Superior temporal gyrus (tissue), 1 donor: ENCODE data around the gene COIL.
"Not testable (repeated sequence)": the region's sequence is repeated elsewhere in the genome, so short reads cannot be mapped to it uniquely, and the experiment has no call there.

Source experiments
- DNase-seq: peaks from one replicate; pipeline ENCODE4 v3.0.0-alpha.2; 2016; ENCODE audit errors: extremely low spot score

Gene COIL, protein sequence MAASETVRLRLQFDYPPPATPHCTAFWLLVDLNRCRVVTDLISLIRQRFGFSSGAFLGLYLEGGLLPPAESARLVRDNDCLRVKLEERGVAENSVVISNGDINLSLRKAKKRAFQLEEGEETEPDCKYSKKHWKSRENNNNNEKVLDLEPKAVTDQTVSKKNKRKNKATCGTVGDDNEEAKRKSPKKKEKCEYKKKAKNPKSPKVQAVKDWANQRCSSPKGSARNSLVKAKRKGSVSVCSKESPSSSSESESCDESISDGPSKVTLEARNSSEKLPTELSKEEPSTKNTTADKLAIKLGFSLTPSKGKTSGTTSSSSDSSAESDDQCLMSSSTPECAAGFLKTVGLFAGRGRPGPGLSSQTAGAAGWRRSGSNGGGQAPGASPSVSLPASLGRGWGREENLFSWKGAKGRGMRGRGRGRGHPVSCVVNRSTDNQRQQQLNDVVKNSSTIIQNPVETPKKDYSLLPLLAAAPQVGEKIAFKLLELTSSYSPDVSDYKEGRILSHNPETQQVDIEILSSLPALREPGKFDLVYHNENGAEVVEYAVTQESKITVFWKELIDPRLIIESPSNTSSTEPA

DNA sequence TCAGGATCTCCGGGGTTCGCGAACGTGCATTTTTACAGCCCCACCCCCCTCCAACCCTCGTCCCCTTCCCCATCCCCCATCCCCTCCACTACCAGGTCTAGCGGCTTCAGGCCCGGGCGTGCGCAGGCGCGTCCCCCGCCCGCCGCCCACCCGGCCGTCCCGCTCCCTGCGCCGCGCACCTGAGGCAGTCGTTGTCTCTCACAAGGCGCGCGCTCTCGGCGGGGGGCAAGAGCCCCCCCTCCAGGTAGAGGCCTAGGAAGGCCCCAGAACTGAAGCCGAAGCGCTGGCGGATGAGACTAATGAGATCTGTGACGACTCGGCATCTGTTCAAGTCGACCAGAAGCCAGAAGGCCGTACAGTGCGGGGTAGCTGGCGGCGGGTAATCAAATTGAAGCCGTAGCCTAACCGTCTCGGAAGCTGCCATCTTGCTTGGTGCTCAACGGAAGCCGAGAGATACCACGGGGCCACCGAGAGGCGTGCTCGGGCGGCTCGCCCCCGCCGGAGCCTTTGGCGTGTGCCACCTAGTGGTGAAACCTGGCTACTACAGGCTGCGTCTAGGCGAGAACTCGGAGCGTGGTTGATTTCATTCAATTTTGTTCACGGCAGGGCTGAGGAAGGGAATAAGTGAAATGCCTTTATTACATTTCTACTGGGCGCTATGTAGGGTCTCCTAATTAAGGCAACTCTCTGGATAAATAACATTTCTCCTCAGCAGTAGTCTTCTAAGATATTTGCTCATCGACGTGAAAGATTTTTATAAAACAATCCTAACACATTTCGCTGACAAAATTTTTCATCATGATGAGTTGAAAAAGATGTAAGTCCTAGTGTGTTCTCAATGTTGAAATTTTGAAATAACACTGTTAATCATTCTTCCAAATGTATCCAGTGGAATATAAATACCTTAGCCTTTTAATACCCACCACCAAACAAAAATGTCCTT lies at the start of gene COIL:
Gene COIL, minus strand, starts transcription at position 455 of the 943 bp plus-strand sequence. Its CDS starts 31 bp downstream, at position 424.
- DNase-seq = peak; percentile 95

DNA sequence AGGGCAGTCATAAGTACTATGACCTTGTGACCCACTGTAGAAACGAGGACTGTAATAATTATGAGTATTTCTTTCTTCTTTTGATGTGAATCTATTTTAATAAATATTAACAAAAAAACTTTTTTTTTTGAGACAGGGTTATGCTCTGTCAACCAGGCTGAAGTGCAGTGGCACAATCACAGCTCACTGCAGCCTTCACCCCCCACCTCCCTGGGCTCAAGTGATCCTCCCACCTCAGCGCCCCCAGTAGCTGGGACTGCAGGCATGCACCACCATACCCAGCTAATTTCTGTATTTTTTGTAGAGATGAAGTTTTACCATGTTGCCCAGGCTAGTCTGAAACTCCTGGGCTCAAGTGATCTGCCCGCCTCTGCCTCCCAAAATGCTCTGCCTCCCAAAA lies 49.6 kb upstream of the COIL start:
- DNase-seq = no peak

DNA sequence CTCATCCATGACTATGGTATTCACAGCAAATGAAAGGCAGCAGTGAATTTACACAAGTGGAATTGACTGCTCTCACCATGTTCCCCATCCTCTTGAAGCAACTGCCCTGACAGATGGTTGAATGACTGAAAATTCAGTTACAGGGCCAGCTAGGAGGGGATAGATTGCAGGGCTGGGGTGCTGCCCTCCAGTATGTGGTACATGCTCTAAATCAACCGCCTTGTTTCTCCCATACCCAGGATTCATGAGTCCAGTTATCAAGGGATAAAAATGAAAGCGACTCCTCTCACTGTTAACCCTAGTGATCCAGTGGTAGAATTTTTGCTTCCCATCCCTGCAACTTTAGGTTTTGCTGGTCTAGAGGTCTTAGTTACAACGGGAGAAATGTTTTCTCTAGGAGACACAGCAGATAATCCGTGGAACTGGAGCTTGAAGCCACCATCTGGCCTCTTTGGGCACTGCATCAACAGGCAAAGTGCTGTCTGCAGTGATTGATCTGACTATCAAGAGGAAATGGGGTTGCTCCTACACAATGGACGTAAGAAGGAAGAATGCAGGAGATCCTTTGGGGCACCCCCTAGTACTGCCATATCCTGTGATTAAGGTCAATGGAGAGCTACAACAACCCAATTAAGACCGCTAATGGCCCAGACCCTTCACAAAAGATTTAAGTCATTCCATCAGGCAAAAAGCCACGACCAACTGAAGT lies 49.0 kb upstream of the COIL start:
- peak; percentile 76 for DNase-seq

DNA sequence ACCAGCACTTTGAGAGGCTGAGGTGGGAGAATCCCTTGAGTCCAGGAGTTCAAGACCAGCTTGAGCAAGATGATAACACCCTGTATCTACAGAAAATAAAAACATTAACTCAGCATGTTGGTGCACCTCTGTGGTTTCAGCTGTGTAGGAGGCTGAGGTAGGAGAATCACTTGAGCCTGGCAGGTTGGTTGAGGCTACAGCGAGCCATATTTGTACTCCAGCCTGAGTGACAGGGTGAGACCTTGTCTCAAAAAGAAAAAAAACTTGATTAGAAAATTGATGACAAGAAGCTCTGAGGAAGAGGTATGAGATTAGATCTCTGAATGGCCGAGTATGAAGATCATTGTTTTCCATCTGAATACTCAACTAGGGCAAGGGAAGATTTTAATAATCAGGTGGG lies 48.1 kb upstream of the COIL start:
- DNase-seq = no peak

DNA sequence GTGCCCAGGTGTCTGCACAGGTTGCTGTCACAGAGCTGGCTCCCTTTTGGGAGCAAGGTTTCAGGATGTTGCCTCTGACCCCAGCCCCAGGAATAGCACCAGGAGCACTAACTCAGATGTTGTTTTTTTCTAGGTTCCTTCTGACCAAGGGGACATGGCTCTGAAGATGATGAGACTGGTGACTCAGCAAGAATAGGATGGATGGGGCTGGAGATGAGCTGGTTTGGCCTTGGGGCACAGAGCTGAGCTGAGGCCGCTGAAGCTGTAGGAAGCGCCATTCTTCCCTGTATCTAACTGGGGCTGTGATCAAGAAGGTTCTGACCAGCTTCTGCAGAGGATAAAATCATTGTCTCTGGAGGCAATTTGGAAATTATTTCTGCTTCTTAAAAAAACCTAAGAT lies 45.2 kb upstream of the COIL start:
- DNase-seq = no peak

DNA sequence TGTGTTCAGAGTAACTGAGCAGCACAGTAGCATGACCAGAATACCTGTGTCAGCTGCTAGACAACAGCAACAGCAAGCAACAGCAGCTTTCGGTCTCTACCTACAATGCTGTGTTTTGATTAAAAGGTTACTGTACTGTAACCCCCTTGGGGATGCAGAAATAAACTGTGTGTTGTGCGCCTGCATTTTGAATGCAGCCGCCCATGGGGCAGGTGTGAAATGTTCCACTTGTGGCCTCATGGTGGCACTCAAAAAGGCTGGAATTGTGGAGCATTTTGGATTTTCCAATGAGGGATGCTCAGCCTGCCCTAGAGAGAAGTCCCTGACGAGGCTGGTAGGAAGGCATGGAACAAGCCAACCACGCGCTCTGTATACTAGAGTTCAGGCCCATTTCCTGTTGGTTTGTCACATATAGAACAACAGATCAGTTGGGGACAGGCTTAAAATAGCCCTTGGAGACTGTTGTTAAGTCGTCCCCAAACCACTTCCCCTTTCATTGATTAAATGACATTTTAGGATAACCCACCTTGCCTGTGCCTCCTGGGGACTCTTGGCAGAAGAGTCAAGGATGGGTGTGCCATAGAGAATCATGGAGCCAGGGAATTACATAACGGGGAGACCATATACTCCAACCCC lies 44.2 kb upstream of the COIL start:
- no peak for DNase-seq

DNA sequence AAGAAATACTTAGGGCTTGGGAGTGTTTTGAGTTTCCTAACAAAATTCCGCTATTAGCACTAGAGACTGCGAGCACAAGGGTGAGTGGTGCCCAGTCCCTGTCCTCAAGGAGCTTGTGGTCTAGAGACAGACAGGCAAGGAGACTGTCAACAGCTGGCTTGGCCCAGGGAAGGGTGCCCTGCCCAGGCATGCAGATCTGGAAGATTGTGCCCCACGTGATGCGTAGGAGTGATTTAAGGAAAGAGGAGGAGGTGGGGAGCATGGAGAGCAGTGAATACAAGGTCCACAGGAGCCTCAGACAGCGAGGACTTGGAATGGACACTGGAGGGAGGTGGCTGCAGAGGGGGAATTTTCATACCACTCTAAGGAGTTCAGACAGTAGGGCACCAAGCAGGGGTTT lies 42.1 kb upstream of the COIL start:
- DNase-seq = no peak

DNA sequence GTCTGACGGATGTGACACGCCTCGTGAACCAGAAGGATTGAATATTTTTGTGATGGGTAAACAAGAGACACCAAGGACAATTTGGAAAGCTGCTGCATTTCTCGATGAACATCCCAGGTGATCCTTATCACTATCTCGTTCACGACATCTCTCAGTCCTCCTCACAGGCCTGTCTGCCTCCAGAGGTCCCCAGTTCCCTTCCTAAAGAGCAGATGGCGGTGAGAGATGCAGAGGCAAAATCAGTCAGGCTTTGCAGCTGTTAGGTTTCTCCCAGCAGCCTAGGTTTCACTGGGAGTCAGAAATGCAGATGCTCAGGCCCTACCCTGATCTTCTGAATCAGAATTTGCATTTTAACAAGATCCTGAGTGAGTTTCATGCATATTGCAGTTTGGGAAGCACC lies 40.7 kb upstream of the COIL start:
- no peak for DNase-seq

DNA sequence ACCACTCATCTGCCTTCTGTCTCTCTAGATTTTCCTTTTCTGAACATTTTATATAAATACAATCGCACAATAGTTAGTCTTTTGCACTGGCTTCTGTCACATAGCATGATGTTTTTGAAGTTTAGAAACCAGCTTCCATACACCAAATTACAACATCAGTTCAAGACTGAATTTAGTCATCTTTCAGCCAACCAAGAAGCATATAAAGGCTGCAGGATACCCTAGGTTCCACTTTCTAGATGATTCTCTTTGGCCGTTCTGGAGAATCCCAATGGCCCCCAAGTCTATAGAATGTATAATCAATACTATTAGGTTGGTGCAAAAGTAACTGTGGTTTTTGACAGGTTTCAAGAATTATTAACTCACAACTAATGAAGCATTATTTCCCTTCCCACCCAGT lies 36.5 kb upstream of the COIL start:
- DNase-seq = no peak

DNA sequence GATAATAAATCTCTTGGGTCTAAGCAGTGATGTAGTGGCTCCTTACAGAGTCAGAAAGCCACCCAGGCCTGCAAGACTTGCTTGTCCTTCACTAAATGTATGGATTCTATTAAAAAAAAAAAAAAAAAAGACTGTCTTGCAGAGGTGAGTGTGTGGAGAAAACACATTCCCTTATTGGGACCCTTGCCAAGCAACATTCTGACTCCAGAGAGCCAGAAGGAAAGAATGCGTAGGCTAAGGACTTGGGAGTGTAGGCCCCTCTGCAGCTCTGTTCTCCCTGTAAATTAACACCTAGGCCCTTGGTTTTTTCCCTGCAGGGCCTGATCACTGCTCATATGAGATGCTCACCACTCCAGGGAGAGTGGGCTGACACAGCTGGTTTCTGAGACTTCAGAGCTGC lies 34.9 kb upstream of the COIL start:
- DNase-seq = no peak

DNA sequence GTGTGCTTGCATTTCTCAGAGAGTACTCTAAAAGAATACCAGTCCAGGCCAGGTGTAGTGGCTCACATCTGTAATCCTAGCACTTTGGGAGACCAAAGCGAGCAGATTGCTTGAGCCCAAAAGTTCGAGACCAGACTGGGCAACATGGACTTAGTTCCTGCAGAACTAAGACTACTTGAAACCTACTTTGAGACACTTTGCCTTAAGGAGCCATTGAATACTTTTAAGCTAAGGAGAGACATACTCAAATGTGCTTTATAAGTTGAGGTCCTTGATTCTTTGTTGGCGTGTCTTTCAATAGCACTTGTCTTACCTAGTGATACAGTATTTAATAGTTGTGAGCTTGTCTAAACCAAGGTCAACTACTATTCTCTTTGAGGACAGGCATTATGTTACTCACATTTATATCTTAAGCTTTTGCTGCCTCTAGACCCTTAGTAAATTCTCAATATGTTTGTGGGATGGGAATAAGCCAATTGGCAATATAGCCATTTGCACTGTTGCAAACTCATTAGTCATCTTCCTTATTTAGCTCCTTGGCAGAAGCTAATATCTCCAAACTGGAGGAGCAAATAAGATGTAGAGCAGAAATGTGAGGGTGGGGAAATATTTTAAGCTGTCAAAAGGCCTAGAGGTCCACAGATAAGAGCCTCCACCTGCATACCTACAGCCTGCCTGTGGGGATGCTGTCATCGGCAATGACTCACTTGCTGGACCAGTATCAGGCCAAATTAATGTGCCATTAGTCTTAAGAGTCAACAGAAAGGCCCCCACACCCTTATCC lies 33.4 kb upstream of the COIL start:
- no peak for DNase-seq

DNA sequence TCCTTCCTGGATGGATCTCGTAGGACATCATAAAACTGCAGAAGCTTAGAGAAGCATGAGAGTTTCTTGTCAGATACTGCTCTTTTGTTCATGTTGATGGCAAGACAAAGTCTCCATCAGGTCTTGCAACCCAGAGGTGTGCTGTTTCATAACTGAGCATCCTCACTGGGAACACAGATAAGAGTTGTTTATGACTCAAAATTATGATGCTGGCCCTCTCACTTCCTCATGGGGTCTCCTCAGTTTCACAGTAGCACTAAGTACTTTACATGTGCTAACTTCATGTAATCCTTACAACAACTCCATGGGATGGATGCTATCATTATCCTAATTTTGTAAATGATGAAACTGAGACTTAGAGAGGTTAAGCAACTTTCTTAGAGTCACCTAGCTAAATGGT lies 31.5 kb upstream of the COIL start:
- DNase-seq = no peak

DNA sequence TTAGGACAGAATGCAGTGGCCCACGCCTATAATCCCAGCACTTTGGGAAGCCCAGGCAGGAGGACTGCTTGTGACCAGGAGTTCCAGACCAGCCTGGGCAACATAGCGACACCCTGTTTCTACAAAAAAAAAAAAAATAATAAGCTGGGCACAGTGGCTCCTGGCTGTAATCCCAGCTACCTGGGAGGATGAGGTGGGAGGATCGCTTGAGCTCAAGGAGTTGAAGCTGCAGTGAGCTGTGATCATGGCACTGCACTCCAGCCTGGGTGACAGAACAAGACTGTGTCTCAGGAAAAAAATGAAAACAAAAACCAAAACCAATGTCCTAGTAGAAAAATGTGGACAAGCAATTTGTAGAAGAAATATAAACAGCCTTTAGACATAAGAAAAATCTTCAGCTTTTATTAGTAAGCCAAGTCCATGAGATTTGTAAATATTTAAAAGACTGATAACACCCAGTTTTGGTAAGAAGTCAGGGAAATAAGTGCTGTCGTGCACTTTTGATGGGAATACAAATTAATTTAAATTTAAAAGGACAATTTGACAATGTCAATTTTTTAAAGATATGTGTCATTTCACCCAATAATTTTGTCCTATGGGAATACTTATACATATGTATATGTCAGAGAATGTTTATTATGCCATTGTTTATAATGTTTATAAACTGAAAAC lies 28.2 kb upstream of the COIL start:
- no peak for DNase-seq

DNA sequence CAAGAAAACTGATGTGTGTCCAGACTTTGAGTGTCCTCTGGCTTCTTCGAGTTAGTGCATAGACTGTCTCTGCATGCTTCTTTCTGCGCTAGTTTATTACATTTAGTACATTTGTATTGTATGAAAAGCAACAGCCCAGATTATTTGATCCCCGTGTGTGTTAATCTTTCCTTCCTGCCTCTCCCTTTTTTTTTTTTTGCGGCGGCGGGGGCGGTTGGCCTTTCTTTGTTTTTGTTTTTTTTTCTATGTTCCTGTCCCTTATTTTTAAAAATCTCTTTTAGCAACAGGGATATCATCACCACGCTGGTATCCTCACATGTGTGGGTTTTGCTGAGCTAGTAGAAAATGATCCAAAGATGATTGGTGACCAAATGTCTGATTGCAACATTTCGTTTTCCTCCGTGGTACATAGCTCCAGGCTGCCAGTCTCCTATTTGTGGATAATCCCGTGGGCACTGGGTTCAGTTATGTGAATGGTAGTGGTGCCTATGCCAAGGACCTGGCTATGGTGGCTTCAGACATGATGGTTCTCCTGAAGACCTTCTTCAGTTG lies 26.5 kb upstream of the COIL start:
- no peak for DNase-seq

DNA sequence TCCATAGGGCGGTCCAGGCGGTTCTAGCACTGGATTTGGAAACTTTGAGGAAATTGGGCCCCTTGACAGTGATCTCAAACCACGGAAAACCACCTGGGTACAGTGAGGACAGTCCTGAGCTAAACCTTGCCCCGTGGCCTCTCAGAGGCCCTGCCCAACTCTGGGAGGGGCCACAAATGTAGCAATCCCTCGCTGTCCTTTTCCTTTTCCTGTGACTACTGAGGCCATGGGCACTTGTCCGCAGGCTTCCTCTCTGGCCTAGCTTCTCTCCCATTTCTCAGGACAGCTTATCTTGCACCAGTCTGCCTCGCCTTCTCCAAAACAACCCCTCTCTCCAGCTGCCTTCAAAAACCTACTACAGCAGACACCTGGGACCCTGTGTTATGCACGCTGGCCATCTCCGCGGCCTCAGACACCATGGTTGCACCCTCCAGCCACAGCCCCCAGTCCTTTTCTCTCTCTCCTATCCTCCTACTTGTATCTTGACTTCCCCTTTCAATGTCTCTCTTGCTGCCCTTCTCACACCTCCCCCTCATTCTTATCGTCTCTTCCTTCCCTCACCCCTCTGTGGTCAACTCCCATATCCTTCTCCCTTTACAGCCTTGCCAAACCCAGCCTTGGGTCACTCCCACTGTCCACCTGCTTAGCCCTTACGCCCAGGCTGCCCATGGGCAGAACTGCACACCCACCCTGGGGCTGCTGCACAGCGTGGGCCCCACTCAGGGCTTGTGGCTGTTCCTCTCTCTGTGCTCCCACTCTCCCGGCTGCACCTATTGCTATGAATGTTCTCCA lies 24.7 kb upstream of the COIL start:
- no peak for DNase-seq

DNA sequence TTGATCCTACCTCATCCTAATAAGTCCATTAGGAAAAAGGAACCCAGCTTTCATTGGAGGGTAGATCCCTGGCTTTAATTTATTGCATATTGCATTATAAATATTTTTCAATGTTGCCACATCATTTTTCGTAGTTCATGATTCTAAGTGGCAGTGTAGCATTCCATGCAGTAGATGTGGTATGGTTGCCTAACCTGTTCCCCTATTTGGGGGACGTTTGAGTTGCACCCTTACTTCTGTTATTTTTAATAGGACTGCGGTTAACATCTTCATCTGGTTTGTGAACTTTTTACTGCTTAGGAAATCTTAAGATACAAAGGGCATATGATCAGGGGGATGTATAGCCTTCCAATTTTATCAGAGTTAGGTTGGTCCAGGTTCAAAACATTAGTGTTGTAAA lies 22.5 kb upstream of the COIL start:
- DNase-seq = no peak

DNA sequence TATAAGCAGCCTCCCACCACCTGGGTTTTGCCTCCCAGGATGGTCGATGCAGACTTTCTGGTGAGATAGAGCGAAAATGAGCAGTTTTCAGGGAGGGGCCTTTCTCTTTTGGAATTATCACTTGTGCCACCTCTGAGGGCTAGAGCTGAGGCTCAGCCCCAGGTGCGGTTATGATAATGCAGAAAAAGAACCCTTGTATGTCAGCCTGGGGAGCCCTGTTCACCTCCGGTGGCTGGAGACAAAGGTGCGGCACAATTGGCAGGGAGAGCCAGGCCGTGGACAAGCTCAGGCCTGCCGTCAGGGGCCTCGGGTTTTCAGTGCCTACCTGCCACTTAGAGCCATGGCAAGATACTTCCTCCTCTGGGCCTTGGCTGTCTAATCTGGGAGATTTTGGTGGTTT lies 21.5 kb upstream of the COIL start:
- DNase-seq = no peak

DNA sequence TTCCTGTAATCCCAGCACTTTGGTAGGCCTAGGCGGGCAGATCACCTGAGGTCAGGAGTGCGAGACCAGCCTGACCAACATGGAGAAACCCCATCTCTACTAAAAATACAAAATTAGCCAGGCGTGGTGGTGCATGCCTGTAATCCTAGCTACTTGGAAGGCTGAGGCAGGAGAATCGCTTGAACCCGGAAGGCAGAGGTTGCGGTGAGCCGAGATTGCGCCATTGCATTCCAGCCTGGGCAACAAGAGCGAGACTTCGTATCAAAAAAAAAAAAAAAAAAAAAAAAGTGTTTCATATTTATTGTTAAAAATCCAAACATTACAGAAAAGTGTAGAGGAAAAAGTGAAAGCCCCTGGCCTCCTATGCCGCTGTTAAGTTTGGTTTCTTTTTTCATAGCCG lies 19.7 kb upstream of the COIL start:
- not testable (repeated sequence) for DNase-seq

DNA sequence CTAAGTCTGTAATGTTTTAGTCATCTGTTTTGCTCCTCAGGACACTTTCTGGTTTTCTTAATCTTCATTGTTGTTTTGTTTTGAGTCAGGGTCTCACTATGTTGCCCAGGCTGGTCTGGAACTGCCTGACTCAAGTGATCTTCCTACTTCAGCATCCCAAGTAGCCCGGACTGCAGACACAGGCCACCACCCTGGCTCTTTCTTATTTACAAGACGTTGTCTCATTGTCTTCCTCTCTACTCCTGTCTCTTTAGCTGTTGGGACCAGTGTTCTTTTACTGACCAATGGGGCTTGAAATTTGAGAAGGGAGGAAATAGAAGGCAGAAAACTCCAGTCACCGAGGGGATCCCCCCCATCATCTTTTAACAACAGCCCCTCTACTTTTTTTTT lies 18.2 kb upstream of the COIL start:
- DNase-seq = peak; percentile 17
